Measurements from ENCODE around the gene SP100.

- no peak for TF ChIP-seq CTCF (IDR thresholded peaks at IDR 0.05)
- no peak for TF ChIP-seq POLR2A (IDR thresholded peaks at IDR 0.05)
Measured at GRCh38 chr2:230430957-230431910, 15.2 kb downstream of the SP100 start.

All from right lobe of liver (tissue), 4 donors.